NCI-H2029 (cell line): ENCODE results near the gene ELMO1.

ENCODE experiments used
- DNase-seq: peaks from one replicate; lab custom pipeline; 2025; lab: John Stamatoyannopoulos, UW

Gene ELMO1

GRCh38 chr7:37310327-37311080 lies 138.2 kb downstream of the ELMO1 start:
- DNase-seq = no peak

- no peak for DNase-seq
Observed at GRCh38 chr7:37309493-37309892, 139.2 kb downstream of the ELMO1 start.

GRCh38 chr7:37304921-37305320 lies 143.7 kb downstream of the ELMO1 start:
- no peak for DNase-seq

GRCh38 chr7:37297546-37297945 lies 151.1 kb downstream of the ELMO1 start:
- DNase-seq = no peak

- DNase-seq = no peak
Observed at GRCh38 chr7:37295401-37295800, 153.3 kb downstream of the ELMO1 start.

- DNase-seq = no peak
Observed at GRCh38 chr7:37290731-37291130, 157.9 kb downstream of the ELMO1 start.

GRCh38 chr7:37289781-37290180 lies 158.9 kb downstream of the ELMO1 start:
- DNase-seq = no peak

- no peak for DNase-seq
Observed at GRCh38 chr7:37289367-37289766, 159.3 kb downstream of the ELMO1 start.

- peak; percentile 40 for DNase-seq
Observed at GRCh38 chr7:37287131-37287855, 161.4 kb downstream of the ELMO1 start.

- no peak for DNase-seq
Observed at GRCh38 chr7:37286454-37286832, 162.2 kb downstream of the ELMO1 start.

GRCh38 chr7:37285706-37286453 lies 162.8 kb downstream of the ELMO1 start:
- DNase-seq = no peak

GRCh38 chr7:37284805-37285231 lies 163.8 kb downstream of the ELMO1 start:
- DNase-seq = peak; percentile 5

GRCh38 chr7:37284285-37284684 lies 164.4 kb downstream of the ELMO1 start:
- DNase-seq = no peak

GRCh38 chr7:37283716-37284115 lies 164.9 kb downstream of the ELMO1 start:
- no peak for DNase-seq

GRCh38 chr7:37282927-37283326 lies 165.7 kb downstream of the ELMO1 start:
- no peak for DNase-seq

GRCh38 chr7:37282093-37282444 lies 166.6 kb downstream of the ELMO1 start:
- no peak for DNase-seq

GRCh38 chr7:37281368-37282092 lies 167.1 kb downstream of the ELMO1 start:
- DNase-seq = no peak

- DNase-seq = no peak
Observed at GRCh38 chr7:37277513-37277912, 171.2 kb downstream of the ELMO1 start.

GRCh38 chr7:37275078-37275710 lies 173.5 kb downstream of the ELMO1 start:
- no peak for DNase-seq

GRCh38 chr7:37273891-37274290 lies 174.8 kb downstream of the ELMO1 start:
- DNase-seq = no peak

- no peak for DNase-seq
Observed at GRCh38 chr7:37269711-37270508, 178.8 kb downstream of the ELMO1 start.
